ENCODE measurements around the gene NDUFB2. TPM values are rescaled to one million over a fixed set of nuclear protein-coding genes. Genes with fewer than 3 reads are reported as not detected.
"Not testable (repeated sequence)": the region's sequence is repeated elsewhere in the genome, so short reads cannot be mapped to it uniquely, and the experiment has no call there.

The NDUFB2 gene
- total RNA-seq, 1 experiment from 2014 or later = 296 TPM

GRCh38 chr7:140674899-140675701 lies 21.4 kb upstream of the NDUFB2 start:
- Histone ChIP-seq H3K9ac (ENCODE audit: low read length) (no peak overlapping the region), H3K27ac (ENCODE audit: low read length) (no peak overlapping the region), H4K20me1 (ENCODE audit: low read length) (no peaks in the 10 kb centered on the region), H3K4me3 (ENCODE audit: low read length) (peak overlapping the region; percentile 71), H3K9me2 (replicated peaks; ENCODE audit: low read length) (no peaks in the 10 kb centered on the region), H3K4me1 (ENCODE audit: insufficient read depth, low read length) (peaks cover 22% of the 10 kb centered on the region), H3K79me2 (ENCODE audit: low read length) (peaks cover 15% of the 10 kb centered on the region; the same call in 1 of the 2 replicates), H3K9me3 (ENCODE audit: low read length) (no peaks in the 10 kb centered on the region), H3K27me3 (ENCODE audit: low read length) (no peaks in the 10 kb centered on the region), H2AFZ (ENCODE audit: low read length) (no peak overlapping the region), H3F3A (ENCODE audit: low read length, unreplicated experiment) (no peaks in the 10 kb centered on the region), H3K4me2 (ENCODE audit: low read length) (peak overlapping the region; percentile 96), H3K36me3 (ENCODE audit: low read depth, low read length) (no peaks in the 10 kb centered on the region)
- BruUV-seq (replicated peaks) = no TSS peak
- ChIA-PET CTCF (no interaction called here), POLR2A (ENCODE audit: unreplicated experiment) (interaction anchor here (0.5 kb wide), 1 partner anchor 313 kb away, joined by 4 read pairs; no protein-coding TSS in a partner anchor)
- no peak for TF ChIP-seq EZH2phosphoT487 (IDR thresholded peaks at IDR 0.05; ENCODE audit: borderline replicate concordance, low read length)
- TF ChIP-seq EZH2 (IDR thresholded peaks at IDR 0.05; ENCODE audit: low read length, unreplicated experiment) = no peak
- TF ChIP-seq, protein P1, sequence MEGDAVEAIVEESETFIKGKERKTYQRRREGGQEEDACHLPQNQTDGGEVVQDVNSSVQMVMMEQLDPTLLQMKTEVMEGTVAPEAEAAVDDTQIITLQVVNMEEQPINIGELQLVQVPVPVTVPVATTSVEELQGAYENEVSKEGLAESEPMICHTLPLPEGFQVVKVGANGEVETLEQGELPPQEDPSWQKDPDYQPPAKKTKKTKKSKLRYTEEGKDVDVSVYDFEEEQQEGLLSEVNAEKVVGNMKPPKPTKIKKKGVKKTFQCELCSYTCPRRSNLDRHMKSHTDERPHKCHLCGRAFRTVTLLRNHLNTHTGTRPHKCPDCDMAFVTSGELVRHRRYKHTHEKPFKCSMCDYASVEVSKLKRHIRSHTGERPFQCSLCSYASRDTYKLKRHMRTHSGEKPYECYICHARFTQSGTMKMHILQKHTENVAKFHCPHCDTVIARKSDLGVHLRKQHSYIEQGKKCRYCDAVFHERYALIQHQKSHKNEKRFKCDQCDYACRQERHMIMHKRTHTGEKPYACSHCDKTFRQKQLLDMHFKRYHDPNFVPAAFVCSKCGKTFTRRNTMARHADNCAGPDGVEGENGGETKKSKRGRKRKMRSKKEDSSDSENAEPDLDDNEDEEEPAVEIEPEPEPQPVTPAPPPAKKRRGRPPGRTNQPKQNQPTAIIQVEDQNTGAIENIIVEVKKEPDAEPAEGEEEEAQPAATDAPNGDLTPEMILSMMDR (conservative IDR thresholded peaks at IDR 0.05; ENCODE audit: low read depth, low read length) = peak; percentile 64
- intact Hi-C loops (cut with micrococcal nuclease) = loop anchor here (2.0 to 10.0 kb wide), 3 partner anchors 130 to 338 kb away; partner anchors contain the start of gene BRAF
- peak; percentile 56 for DNase-seq
- peak; percentile 6; the same call in 1 of the 2 replicates for ATAC-seq

GRCh38 chr7:140675726-140676125 lies 20.8 kb upstream of the NDUFB2 start:
- Histone ChIP-seq H4K20me1 (ENCODE audit: low read length) (no peaks in the 10 kb centered on the region), H3K4me2 (ENCODE audit: low read length) (peak overlapping the region; percentile 96), H3K79me2 (ENCODE audit: low read length) (peaks cover 15% of the 10 kb centered on the region; the same call in 1 of the 2 replicates), H3K9me2 (replicated peaks; ENCODE audit: low read length) (no peaks in the 10 kb centered on the region), H3K4me3 (ENCODE audit: low read length) (no peak overlapping the region), H3K36me3 (ENCODE audit: low read depth, low read length) (no peaks in the 10 kb centered on the region; the same call in 1 of the 2 replicates), H3K9me3 (ENCODE audit: low read length) (no peaks in the 10 kb centered on the region), H3K9ac (ENCODE audit: low read length) (no peak overlapping the region), H3K27ac (ENCODE audit: low read length) (no peak overlapping the region), H2AFZ (ENCODE audit: low read length) (no peak overlapping the region), H3K4me1 (ENCODE audit: insufficient read depth, low read length) (peaks cover 20% of the 10 kb centered on the region), H3F3A (ENCODE audit: low read length, unreplicated experiment) (no peaks in the 10 kb centered on the region), H3K27me3 (ENCODE audit: low read length) (no peaks in the 10 kb centered on the region)
- DNase-seq (no peak), ATAC-seq (no peak)
- POLR2A ChIA-PET (ENCODE audit: unreplicated experiment) = no interaction called here
- no peak for TF ChIP-seq EZH2phosphoT487 (IDR thresholded peaks at IDR 0.05; ENCODE audit: borderline replicate concordance, low read length)
- TF ChIP-seq EZH2 (IDR thresholded peaks at IDR 0.05; ENCODE audit: low read length, unreplicated experiment) = no peak
- TF ChIP-seq, protein P1 (conservative IDR thresholded peaks at IDR 0.05; ENCODE audit: low read depth, low read length) = no peak
- BruUV-seq (replicated peaks) = no TSS peak
- CTCF ChIA-PET = no interaction called here
- intact Hi-C loops (cut with micrococcal nuclease) = loop anchor here (2.0 to 10.0 kb wide), 3 partner anchors 129 to 337 kb away; partner anchors contain the start of gene BRAF

DNA sequence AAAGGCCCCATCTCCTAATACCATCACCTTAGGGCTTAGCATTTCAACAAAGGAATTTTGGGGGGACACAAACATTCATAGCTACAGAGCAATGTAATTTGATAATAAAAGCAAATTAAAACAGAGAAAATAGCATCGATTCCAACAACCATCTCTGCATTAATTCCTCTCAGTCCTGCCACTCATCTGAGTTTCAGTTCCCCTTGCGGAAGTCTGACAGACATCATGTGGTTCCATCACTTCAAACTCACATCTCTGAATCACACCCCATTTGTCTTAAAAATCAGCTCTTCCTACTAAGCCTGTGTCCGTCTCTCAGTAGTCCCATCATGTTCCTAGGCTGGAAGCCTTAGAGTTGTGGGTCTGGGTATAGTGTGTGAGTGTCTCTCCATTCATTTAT lies 20.2 kb upstream of the NDUFB2 start:
- no peaks in the 10 kb centered on the region for H3F3A ChIP-seq (ENCODE audit: low read length, unreplicated experiment)
- POLR2A ChIA-PET (ENCODE audit: unreplicated experiment) = no interaction called here
- no peak for ATAC-seq
- peaks cover 15% of the 10 kb centered on the region; the same call in 1 of the 2 replicates for H3K79me2 ChIP-seq (ENCODE audit: low read length)
- H3K9me2 ChIP-seq (replicated peaks; ENCODE audit: low read length) = no peaks in the 10 kb centered on the region
- no peaks in the 10 kb centered on the region for H3K27me3 ChIP-seq (ENCODE audit: low read length)
- DNase-seq = no peak
- H3K9ac ChIP-seq (ENCODE audit: low read length) = no peak overlapping the region
- no peak overlapping the region for H2AFZ ChIP-seq (ENCODE audit: low read length)
- no peak overlapping the region for H3K4me3 ChIP-seq (ENCODE audit: low read length)
- TF ChIP-seq EZH2phosphoT487 (IDR thresholded peaks at IDR 0.05; ENCODE audit: borderline replicate concordance, low read length) = no peak
- TF ChIP-seq, protein P1 (conservative IDR thresholded peaks at IDR 0.05; ENCODE audit: low read depth, low read length) = no peak
- no peak for TF ChIP-seq EZH2 (IDR thresholded peaks at IDR 0.05; ENCODE audit: low read length, unreplicated experiment)
- H3K27ac ChIP-seq (ENCODE audit: low read length) = no peak overlapping the region
- no peak overlapping the region for H3K4me2 ChIP-seq (ENCODE audit: low read length)
- no peaks in the 10 kb centered on the region for H4K20me1 ChIP-seq (ENCODE audit: low read length)
- no TSS peak for BruUV-seq (replicated peaks)
- peaks cover 20% of the 10 kb centered on the region for H3K4me1 ChIP-seq (ENCODE audit: insufficient read depth, low read length)
- no peaks in the 10 kb centered on the region; the same call in 1 of the 2 replicates for H3K36me3 ChIP-seq (ENCODE audit: low read depth, low read length)
- intact Hi-C loops (cut with micrococcal nuclease) = loop anchor here (10.0 kb wide), 2 partner anchors 128 to 248 kb away; partner anchors contain the start of gene BRAF
- CTCF ChIA-PET = no interaction called here
- no peaks in the 10 kb centered on the region for H3K9me3 ChIP-seq (ENCODE audit: low read length)

DNA sequence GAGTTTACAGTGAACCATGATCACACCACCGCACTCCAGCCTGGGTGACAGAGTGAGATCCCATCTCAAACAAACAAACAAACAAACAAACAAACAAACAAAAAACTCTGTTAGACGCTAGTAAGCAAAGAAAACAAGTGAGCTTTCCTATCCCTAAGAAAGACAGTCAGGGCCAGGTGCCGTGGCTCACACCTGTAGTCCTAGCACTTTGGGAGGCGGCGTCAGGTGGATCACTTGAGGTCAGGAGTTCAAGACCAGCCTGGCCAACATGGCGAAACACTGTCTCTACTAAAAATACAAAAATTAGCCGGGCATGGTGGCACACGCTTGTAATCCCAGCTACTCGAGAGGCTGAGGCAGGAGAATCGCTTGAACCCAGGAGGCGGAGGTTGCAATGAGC lies 19.6 kb upstream of the NDUFB2 start:
- H3F3A ChIP-seq (ENCODE audit: low read length, unreplicated experiment); H2AFZ ChIP-seq (ENCODE audit: low read length); H3K9ac ChIP-seq (ENCODE audit: low read length); H3K36me3 ChIP-seq (ENCODE audit: low read depth, low read length); H3K27me3 ChIP-seq (ENCODE audit: low read length); H3K9me2 ChIP-seq (replicated peaks; ENCODE audit: low read length); DNase-seq; CTCF ChIA-PET; H3K4me2 ChIP-seq (ENCODE audit: low read length); H3K4me3 ChIP-seq (ENCODE audit: low read length); H4K20me1 ChIP-seq (ENCODE audit: low read length); ATAC-seq; BruUV-seq (replicated peaks); H3K27ac ChIP-seq (ENCODE audit: low read length); H3K9me3 ChIP-seq (ENCODE audit: low read length): not testable (repeated sequence)
- POLR2A ChIA-PET (ENCODE audit: unreplicated experiment) = interaction anchor here (0.7 kb wide), 1 partner anchor 214 kb away, joined by 9 read pairs; no protein-coding TSS in a partner anchor
- intact Hi-C loops (cut with micrococcal nuclease) = loop anchor here (10.0 kb wide), 2 partner anchors 128 to 248 kb away; partner anchors contain the start of gene BRAF
- peaks cover 15% of the 10 kb centered on the region; the same call in 1 of the 2 replicates for H3K79me2 ChIP-seq (ENCODE audit: low read length)
- peaks cover 20% of the 10 kb centered on the region for H3K4me1 ChIP-seq (ENCODE audit: insufficient read depth, low read length)
